Left lung (tissue), 10 donors: ENCODE results near the gene OCRL. TPM values are rescaled to one million over a fixed set of nuclear protein-coding genes. Genes with fewer than 3 reads are reported as not detected.

Experiments
- ATAC-seq: fragments of 200-7000 bp; cut with Tn5 transposase; one replicate; pipeline ENCODE4 v1.9.1; 2020; ENCODE audit warnings: moderate library complexity
- DNase-seq, 4 donors: peaks; one replicate each; pipeline ENCODE4 v3.0.0-alpha.2; 2013 to 2020
- H3K27ac ChIP-seq, 2 donors: fragments of 200-600 bp; sonication (generic) in 1 of 2; one replicate each; pipeline versions ENCODE4 v1.5.0 to v1.8.0; 2020 to 2021
- H3K27me3 ChIP-seq, 2 donors: fragments of 200-600 bp; sonication (generic) in 1 of 2; one replicate each; pipeline versions ENCODE4 v1.5.0 to v1.8.0; 2020 to 2021
- H3K36me3 ChIP-seq, 2 donors: fragments of 200-600 bp; sonication (generic) in 1 of 2; one replicate each; pipeline versions ENCODE4 v1.5.0 to v1.8.0; 2020 to 2021
- H3K4me1 ChIP-seq, 2 donors: fragments of 200-600 bp; one replicate each; pipeline ENCODE4 v1.8.0; 2021
- H3K4me3 ChIP-seq, 2 donors: fragments of 200-600 bp; sonication (generic) in 1 of 2; one replicate each; pipeline versions ENCODE4 v1.5.0 to v1.8.0; 2020 to 2021; ENCODE audit warnings: mild to moderate bottlenecking in 1 of 2
- H3K9me3 ChIP-seq, 2 donors: fragments of 200-600 bp; sonication (generic) in 1 of 2; one replicate each; pipeline versions ENCODE4 v1.5.0 to v1.8.0; 2020 to 2021
- intact Hi-C, 2 donors: fragments of 100-400 bp; cut with DNase I; formaldehyde crosslinking; loops; one replicate each; pipeline versions ENCODE4 v1.11.2 to v1.14.2; 2022
- polyA plus RNA-seq, 6 donors: library from polyadenylated mRNA; unstranded; fragments of 120-200 nt; gene quantifications; one replicate each; pipeline ENCODE4 v1.2.1, GENCODE V29; 2013; ENCODE audit not compliant: insufficient read length in 6 of 6
- total RNA-seq, 2 donors: library from RNA; stranded (reverse); fragmentation: NEBNext Ultra II Directional; extraction: Animal tissue kit (Norgen Biotek cat#: 25700); gene quantifications; one replicate each; pipeline ENCODE4 v1.2.1, GENCODE V29; 2021
- TF ChIP-seq, protein P1 (sequence below), 2 donors: fragments of 200-600 bp; sonication (generic) in 1 of 2; IDR thresholded peaks; one replicate each; pipeline versions ENCODE4 v1.5.0 to v1.8.0; 2021; ENCODE audit warnings: antibody characterized with exemption in 2 of 2
- donor health status: DM: no; HTN: yes; CAD: no.
- donor health status: DM: no; HTN: no; CAD: no.

Gene OCRL
- total and polyA plus RNA-seq, 8 donors: 21.3 to 30.2 (median 27.5) TPM

DNA sequence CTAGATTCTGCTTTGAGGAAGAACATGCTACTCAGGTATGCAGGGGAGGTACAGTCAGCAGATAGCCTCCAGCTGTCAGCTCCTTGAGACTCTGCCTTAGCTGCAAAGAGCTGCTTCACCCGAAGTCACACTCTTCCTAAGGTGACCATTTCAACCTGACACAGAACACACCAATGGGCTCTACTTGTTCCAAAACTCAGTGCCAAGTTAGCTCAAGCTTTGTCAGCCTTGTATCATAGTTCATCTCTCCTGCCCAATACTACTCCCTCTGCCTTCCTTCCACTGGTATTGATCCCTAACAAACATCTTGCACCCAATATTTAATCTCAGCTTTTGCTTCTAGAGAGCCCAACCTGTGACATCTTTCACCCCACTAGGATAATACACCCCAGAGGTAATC, 8.9 kb upstream of the OCRL start:
- H3K4me1 ChIP-seq: no peaks in the 10 kb centered on the region
- no peaks in the 10 kb centered on the region for H3K36me3 ChIP-seq
- DNase-seq: no peak
- no peak overlapping the region for H3K27ac ChIP-seq
- intact Hi-C loops: no loop called here
- H3K27me3 ChIP-seq: no peaks in the 10 kb centered on the region
- no peaks in the 10 kb centered on the region for H3K9me3 ChIP-seq
- TF ChIP-seq, protein P1, sequence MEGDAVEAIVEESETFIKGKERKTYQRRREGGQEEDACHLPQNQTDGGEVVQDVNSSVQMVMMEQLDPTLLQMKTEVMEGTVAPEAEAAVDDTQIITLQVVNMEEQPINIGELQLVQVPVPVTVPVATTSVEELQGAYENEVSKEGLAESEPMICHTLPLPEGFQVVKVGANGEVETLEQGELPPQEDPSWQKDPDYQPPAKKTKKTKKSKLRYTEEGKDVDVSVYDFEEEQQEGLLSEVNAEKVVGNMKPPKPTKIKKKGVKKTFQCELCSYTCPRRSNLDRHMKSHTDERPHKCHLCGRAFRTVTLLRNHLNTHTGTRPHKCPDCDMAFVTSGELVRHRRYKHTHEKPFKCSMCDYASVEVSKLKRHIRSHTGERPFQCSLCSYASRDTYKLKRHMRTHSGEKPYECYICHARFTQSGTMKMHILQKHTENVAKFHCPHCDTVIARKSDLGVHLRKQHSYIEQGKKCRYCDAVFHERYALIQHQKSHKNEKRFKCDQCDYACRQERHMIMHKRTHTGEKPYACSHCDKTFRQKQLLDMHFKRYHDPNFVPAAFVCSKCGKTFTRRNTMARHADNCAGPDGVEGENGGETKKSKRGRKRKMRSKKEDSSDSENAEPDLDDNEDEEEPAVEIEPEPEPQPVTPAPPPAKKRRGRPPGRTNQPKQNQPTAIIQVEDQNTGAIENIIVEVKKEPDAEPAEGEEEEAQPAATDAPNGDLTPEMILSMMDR (IDR thresholded peaks at IDR 0.05): no peak
- no peak overlapping the region for H3K4me3 ChIP-seq
- no peak for ATAC-seq

DNA sequence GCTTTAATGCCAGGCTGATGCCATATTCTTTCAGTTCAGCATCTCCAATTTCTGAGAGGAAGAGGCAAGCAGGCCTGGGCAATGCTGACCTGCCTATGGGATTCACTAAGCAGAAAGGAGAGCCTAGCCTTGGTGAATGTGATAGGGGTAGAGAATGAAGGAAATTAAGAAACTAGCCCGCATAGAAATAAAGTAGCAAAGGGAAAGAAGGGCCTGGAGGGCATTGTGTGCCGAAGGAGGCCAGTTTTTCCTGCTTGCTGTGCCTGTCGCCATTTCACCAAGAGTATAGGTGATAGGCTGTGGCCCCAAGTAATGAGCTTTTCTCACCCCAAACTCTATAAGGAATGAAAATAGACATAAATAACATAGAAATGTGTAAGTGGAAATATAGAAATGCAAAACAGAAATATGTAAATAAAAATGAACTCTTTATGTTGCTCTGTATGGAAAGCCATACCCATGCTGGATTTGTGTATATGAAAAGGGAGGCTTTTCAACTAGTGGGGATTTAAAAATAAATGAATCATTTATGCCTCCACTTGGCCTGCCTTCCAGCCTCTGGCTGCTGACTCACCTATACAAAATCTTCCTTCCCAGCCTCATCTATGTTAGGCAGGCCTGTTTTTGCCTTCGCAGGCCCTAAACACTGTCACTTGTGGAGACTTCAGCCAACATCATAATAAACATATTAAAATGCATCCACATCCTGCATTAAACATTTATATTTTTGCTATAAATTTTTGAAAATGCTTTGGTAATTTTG, 5.1 kb upstream of the OCRL start:
- TF ChIP-seq, protein P1 (IDR thresholded peaks at IDR 0.05): no peak
- DNase-seq (no peak), ATAC-seq (no peak)
- no peaks in the 10 kb centered on the region for H3K4me1 ChIP-seq
- H3K9me3 ChIP-seq: no peaks in the 10 kb centered on the region
- H3K36me3 ChIP-seq: no peaks in the 10 kb centered on the region
- H3K27me3 ChIP-seq: no peaks in the 10 kb centered on the region
- intact Hi-C loops: no loop called here
- no peak overlapping the region for H3K27ac ChIP-seq
- H3K4me3 ChIP-seq: no peak overlapping the region

DNA sequence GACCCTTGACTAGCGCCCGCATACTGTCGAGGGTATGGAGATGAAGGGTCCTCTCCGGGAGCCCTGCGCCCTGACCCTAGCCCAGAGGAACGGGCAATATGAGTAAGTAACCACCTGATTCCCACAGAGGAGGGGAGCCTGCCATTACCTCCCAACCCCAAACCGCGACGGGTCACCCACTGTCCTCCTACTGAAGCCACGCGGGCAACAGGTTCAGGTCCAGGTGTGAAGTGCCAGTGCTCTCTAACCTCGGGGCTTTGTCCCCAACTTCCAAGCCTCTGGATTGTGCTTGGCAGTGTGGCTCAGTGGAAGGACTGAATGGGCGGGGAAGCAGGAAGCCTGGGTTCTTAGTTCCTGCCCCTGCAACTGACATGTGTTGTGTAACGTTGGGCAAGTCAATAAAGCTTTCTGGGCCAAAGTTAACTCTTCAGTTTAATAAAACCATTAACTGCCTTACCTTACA, 694 bp downstream of the OCRL start:
- Histone ChIP-seq H3K27me3 (no peaks in the 10 kb centered on the region), H3K4me3 (peak overlapping the region; percentile 41 to 58), H3K36me3 (peaks cover 0 to 4% of the 10 kb centered on the region in 2 donors), H3K4me1 (no peaks in the 10 kb centered on the region), H3K9me3 (no peaks in the 10 kb centered on the region), H3K27ac (peak overlapping the region in 1 of 2 donors; percentile 69)
- DNase-seq: no peak
- TF ChIP-seq, protein P1 (IDR thresholded peaks at IDR 0.05): no peak
- ATAC-seq: peak; percentile 76
- intact Hi-C loops: no loop called here

DNA sequence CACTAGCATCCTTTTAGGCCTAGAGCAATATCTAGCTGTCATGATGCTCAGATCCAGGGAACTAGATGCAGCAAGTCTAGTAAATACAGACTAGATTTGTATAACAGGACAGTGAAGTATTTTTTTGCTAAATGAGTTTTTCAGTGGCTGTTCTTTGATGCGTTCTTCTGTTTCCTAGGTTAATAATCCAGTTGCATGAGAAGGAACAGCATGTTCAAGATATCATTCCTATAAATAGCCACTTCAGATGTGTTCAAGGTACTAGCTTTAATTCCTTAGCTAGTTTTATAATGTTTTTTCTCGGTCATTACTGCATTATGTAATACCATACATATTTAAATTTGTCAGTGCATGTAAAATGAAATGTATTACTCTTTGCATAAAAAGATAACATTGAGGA, 4.7 kb downstream of the OCRL start:
- H3K36me3 ChIP-seq: peaks cover 0 to 11% of the 10 kb centered on the region in 2 donors
- no peaks in the 10 kb centered on the region for H3K27me3 ChIP-seq
- ATAC-seq: no peak
- no peak for DNase-seq
- no peaks in the 10 kb centered on the region for H3K4me1 ChIP-seq
- no peak overlapping the region for H3K4me3 ChIP-seq
- H3K27ac ChIP-seq: no peak overlapping the region
- no peaks in the 10 kb centered on the region for H3K9me3 ChIP-seq
- TF ChIP-seq, protein P1 (IDR thresholded peaks at IDR 0.05): no peak
- intact Hi-C loops: no loop called here

DNA sequence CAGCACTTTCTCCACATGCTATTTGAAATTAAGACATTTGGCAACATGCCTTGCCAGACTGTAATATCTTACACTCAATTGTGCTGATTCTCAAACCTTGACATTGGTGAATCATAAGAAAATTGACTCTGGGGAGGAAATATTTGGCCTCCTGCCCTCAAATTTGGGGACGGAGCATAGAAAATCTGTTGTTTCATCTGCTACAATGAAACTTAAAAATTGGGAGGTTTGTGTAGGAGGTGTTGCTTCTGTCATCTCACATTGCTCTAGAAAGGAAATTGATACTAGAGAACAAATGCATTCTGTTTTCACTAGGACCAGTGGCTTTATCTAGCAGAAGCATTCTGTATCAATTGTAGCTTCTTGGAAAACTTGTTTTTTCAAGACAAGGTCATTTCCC, 5.3 kb downstream of the OCRL start:
- Histone ChIP-seq H3K9me3 (no peaks in the 10 kb centered on the region), H3K4me1 (no peaks in the 10 kb centered on the region), H3K4me3 (no peak overlapping the region), H3K27me3 (no peaks in the 10 kb centered on the region), H3K27ac (no peak overlapping the region), H3K36me3 (peaks cover 0 to 11% of the 10 kb centered on the region in 2 donors)
- DNase-seq (no peak), ATAC-seq (no peak)
- TF ChIP-seq, protein P1 (IDR thresholded peaks at IDR 0.05): no peak
- intact Hi-C loops: no loop called here
